HCT116 (cell line): ENCODE measurements around the gene TECPR1. TPM values are rescaled to one million over a fixed set of nuclear protein-coding genes. Genes with fewer than 3 reads are reported as not detected.

Experiments
- ATAC-seq: fragments of 200-7000 bp; cut with Tn5 transposase; 2 replicates; pipeline ENCODE4 v1.9.1; 2020; ENCODE audit warnings: mild to moderate bottlenecking, moderate library complexity
- BruUV-seq: library from RNA; stranded (reverse); fragments of 400-500 nt; replicated peaks from 2 replicates; lab custom pipeline; 2021; lab: Mats Ljungman, UMichigan
- CTCF ChIA-PET: fragments of 300-600 bp; sonication (Branson Sonifier 250); formaldehyde crosslinking; loops from one replicate; lab custom pipeline; 2021; ENCODE audit warnings: antibody characterized with exemption; lab: Charles Lee
- POLR2A ChIA-PET: fragments of 300-600, 350-600 bp; sonication (Branson Sonifier 250); formaldehyde crosslinking; loops from one replicate; lab custom pipeline; 2021; ENCODE audit warnings: antibody characterized with exemption; lab: Charles Lee
- RAD21 ChIA-PET, 2 experiments: fragments of 300-600 bp; sonication (Branson Sonifier 250); formaldehyde crosslinking; loops; one replicate each; lab custom pipeline; 2023; ENCODE audit warnings: low total read pairs in 2 of 2; ENCODE audit not compliant: uncharacterized antibody in 2 of 2, unreplicated experiment in 2 of 2, low non-redundant PET in 1 of 2; lab: Charles Lee
- DNase-seq: peaks from one replicate; pipeline ENCODE4 v3.0.0-alpha.2; 2010; ENCODE audit warnings: low read depth, low spot score
- H2AFZ ChIP-seq: fragments of 200-600 bp; shearing (Covaris generic), sonication (generic); 2 replicates; pipeline ENCODE4 v1.6.1; 2017; ENCODE audit warnings: low read depth, mixed run types, mixed read lengths, antibody characterized with exemption, low read length; ENCODE audit not compliant: poor library complexity, severe bottlenecking
- H3K27ac ChIP-seq: 2 replicates; pipeline ENCODE4 v1.5.1; 2012; ENCODE audit warnings: low read depth, low read length
- H3K27me3 ChIP-seq: fragments of 200-600 bp; sonication (generic); 2 replicates; pipeline ENCODE4 v1.6.1; 2016; ENCODE audit warnings: mixed run types, low read length, mixed read lengths; ENCODE audit not compliant: insufficient read depth
- H3K36me3 ChIP-seq, 2 experiments: fragments of 200-500 bp in 1 of 2; fragments of 200-600 bp in 1 of 2; sonication (Bioruptor generic) in 1 of 2; sonication (generic) in 1 of 2; 2 replicates each; pipeline versions ENCODE4 v1.5.1 to v1.6.1; 2014 to 2016; ENCODE audit warnings: low read length in 2 of 2, inconsistent platforms in 1 of 2, mixed read lengths in 1 of 2, mixed run types in 1 of 2; ENCODE audit not compliant: insufficient read depth in 2 of 2, control insufficient read depth in 1 of 2
- H3K4me1 ChIP-seq, 2 experiments: fragments of 200-600 bp in 1 of 2; sonication (generic) in 1 of 2; 2 replicates each; pipeline versions ENCODE4 v1.5.1 to v1.6.1; 2012 to 2017; ENCODE audit warnings: low read length in 2 of 2, inconsistent platforms in 1 of 2, mild to moderate bottlenecking in 1 of 2, mixed read lengths in 1 of 2, mixed run types in 1 of 2, moderate library complexity in 1 of 2; ENCODE audit not compliant: insufficient read depth in 2 of 2, control insufficient read depth in 1 of 2
- H3K4me2 ChIP-seq: fragments of 200-600 bp; sonication (generic); 2 replicates; pipeline ENCODE4 v1.6.1; 2017; ENCODE audit warnings: mixed run types, low read length, mixed read lengths
- H3K4me3 ChIP-seq, 2 experiments: fragments of 200-600 bp in 1 of 2; sonication (generic) in 1 of 2; replicated peaks in 1 of 2; 2 replicates each; pipeline ENCODE4 v1.5.1; 2011 to 2016; ENCODE audit warnings: low read length in 2 of 2, control low read depth in 1 of 2, low read depth in 1 of 2, mild to moderate bottlenecking in 1 of 2, mixed read lengths in 1 of 2, mixed run types in 1 of 2
- H3K79me2 ChIP-seq: fragments of 200-600 bp; sonication (generic); 2 replicates; pipeline ENCODE4 v1.6.1; 2017; ENCODE audit warnings: mild to moderate bottlenecking, mixed run types, low read length, moderate library complexity, mixed read lengths; ENCODE audit not compliant: insufficient read depth
- H3K9ac ChIP-seq: fragments of 200-600 bp; sonication (generic); 2 replicates; pipeline ENCODE4 v1.6.1; 2016; ENCODE audit warnings: low read length, mixed read lengths
- H3K9me2 ChIP-seq: fragments of 200-600 bp; sonication (generic), shearing (Covaris generic); 2 replicates; pipeline ENCODE4 v1.6.1; 2017; ENCODE audit warnings: mixed run types, mild to moderate bottlenecking, moderate library complexity; ENCODE audit not compliant: insufficient read depth
- H3K9me3 ChIP-seq, 2 experiments: fragments of 200-500 bp in 1 of 2; fragments of 200-600 bp in 1 of 2; sonication (Bioruptor generic) in 1 of 2; sonication (generic) in 1 of 2; 2 replicates each; pipeline ENCODE4 v1.6.1; 2014 to 2017; ENCODE audit warnings: low read length in 2 of 2, mixed read lengths in 2 of 2, inconsistent platforms in 1 of 2, low read depth in 1 of 2, mild to moderate bottlenecking in 1 of 2, mixed run types in 1 of 2, moderate library complexity in 1 of 2; ENCODE audit not compliant: control insufficient read depth in 1 of 2, insufficient read depth in 1 of 2
- H4K20me1 ChIP-seq: fragments of 200-600 bp; sonication (generic), shearing (Covaris generic); 2 replicates; pipeline ENCODE4 v1.6.1; 2017; ENCODE audit warnings: mixed run types, mild to moderate bottlenecking, moderate library complexity; ENCODE audit not compliant: insufficient read depth
- CBX3 ChIP-seq: IDR thresholded peaks from 2 replicates; pipeline ENCODE4 v1.6.1; 2012; ENCODE audit warnings: low read depth
- CEBPB ChIP-seq: IDR thresholded peaks from 2 replicates; pipeline ENCODE4 v1.6.1; 2012; ENCODE audit warnings: low read depth
- EGR1 ChIP-seq: IDR thresholded peaks from 2 replicates; pipeline ENCODE4 v1.6.1; 2012; ENCODE audit warnings: low read depth
- ELF1 ChIP-seq: IDR thresholded peaks from 2 replicates; pipeline ENCODE4 v1.6.1; 2012; ENCODE audit warnings: low read depth, borderline replicate concordance
- EZH2 ChIP-seq: fragments of 200-600 bp; sonication (generic); IDR thresholded peaks from 2 replicates; pipeline ENCODE4 v1.6.1; 2017; ENCODE audit warnings: antibody characterized with exemption, mixed run types
- EZH2phosphoT487 ChIP-seq: fragments of 200-600 bp; IDR thresholded peaks from 2 replicates; pipeline ENCODE4 v1.6.1; 2018; ENCODE audit warnings: antibody characterized with exemption, borderline replicate concordance
- FOSL1 ChIP-seq: IDR thresholded peaks from 2 replicates; pipeline ENCODE4 v1.6.1; 2012; ENCODE audit warnings: low read depth
- JUND ChIP-seq: IDR thresholded peaks from 2 replicates; pipeline ENCODE4 v1.6.1; 2012
- POLR2AphosphoS5 ChIP-seq: IDR thresholded peaks from 2 replicates; pipeline ENCODE4 v1.6.1; 2011; ENCODE audit warnings: mild to moderate bottlenecking, low read depth, low read length, moderate library complexity
- SP1 ChIP-seq: IDR thresholded peaks from 2 replicates; pipeline ENCODE4 v1.6.1; 2012; ENCODE audit warnings: low read depth
- TCF7L2 ChIP-seq: IDR thresholded peaks from 2 replicates; pipeline ENCODE4 v1.7.0; 2011; ENCODE audit warnings: borderline replicate concordance, inconsistent platforms; ENCODE audit not compliant: insufficient read depth, insufficient read length; ENCODE audit errors: extremely low read depth
- ZFX ChIP-seq: fragments of 450-650 bp; IDR thresholded peaks from 2 replicates; pipeline ENCODE4 v1.6.1; 2017
- intact Hi-C: fragments of 100-400 bp; cut with micrococcal nuclease; formaldehyde crosslinking; loops from 2 replicates; pipeline ENCODE4 v1.10.0; 2022
- total RNA-seq: library from RNA; stranded (reverse); gene quantifications from one replicate; pipeline ENCODE4 v1.2.1, GENCODE V29; 2021; ENCODE audit not compliant: unreplicated experiment
- TF ChIP-seq, protein P1 (sequence below): IDR thresholded peaks from 2 replicates; pipeline ENCODE4 v1.6.1; 2012
- TF ChIP-seq, protein P2 (sequence below): IDR thresholded peaks from 2 replicates; pipeline ENCODE4 v1.6.1; 2011; ENCODE audit warnings: mild to moderate bottlenecking, low read length, moderate library complexity; ENCODE audit not compliant: insufficient replicate concordance; ENCODE audit errors: extremely low read depth
- TF ChIP-seq, protein P3 (sequence below): IDR thresholded peaks from 2 replicates; pipeline ENCODE4 v1.6.1; 2012; ENCODE audit warnings: low read depth

The TECPR1 gene
- total RNA-seq, 1 experiment from 2014 or later: 19.9 TPM

DNA sequence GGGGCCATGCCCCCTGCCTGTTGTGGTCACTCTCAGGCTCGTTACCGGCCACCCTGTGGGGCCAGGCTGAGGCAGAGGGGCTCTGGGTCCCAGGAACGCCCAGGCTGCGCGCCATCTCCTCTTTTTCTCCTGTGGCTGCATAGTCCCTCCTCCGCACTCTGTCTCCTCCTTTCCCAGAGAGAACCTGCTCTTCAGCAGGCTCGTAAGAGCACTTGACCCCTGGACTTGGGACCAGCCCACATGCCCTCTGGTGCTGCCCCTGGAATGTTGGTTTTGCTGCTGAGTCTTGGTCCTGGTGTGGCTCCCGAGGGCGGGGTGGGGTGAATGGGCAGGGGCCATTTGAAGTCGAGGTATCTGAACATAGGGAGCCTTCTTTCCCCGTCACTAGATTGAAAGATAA is 47.4 kb downstream of the TECPR1 start:
- no peaks in the 10 kb centered on the region for H3K4me1 ChIP-seq
- H3K4me2 ChIP-seq: no peak overlapping the region
- CTCF ChIA-PET: interaction anchor here (0.8 kb wide), 1 partner anchor 183 kb away, joined by 3 read pairs; no protein-coding TSS in a partner anchor
- no peak overlapping the region for H2AFZ ChIP-seq
- no peaks in the 10 kb centered on the region for H3K27me3 ChIP-seq
- no peaks in the 10 kb centered on the region for H3K9me2 ChIP-seq
- no peak overlapping the region for H3K27ac ChIP-seq
- H3K9me3 ChIP-seq: no peaks in the 10 kb centered on the region
- ATAC-seq (no peak), DNase-seq (no peak)
- H3K36me3 ChIP-seq: peaks cover 0 to 2% of the 10 kb centered on the region in 2 experiments; a peak in 1 of 4 replicates
- TF ChIP-seq ELF1 (no peak), EZH2phosphoT487 (no peak), POLR2AphosphoS5 (no peak), EGR1 (no peak), SP1 (no peak), CEBPB (no peak), JUND (no peak), FOSL1 (no peak), EZH2 (no peak), TCF7L2 (no peak), CBX3 (no peak), ZFX (no peak)
- TF ChIP-seq, protein P1, sequence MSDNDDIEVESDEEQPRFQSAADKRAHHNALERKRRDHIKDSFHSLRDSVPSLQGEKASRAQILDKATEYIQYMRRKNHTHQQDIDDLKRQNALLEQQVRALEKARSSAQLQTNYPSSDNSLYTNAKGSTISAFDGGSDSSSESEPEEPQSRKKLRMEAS: no peak
- TF ChIP-seq, protein P2, sequence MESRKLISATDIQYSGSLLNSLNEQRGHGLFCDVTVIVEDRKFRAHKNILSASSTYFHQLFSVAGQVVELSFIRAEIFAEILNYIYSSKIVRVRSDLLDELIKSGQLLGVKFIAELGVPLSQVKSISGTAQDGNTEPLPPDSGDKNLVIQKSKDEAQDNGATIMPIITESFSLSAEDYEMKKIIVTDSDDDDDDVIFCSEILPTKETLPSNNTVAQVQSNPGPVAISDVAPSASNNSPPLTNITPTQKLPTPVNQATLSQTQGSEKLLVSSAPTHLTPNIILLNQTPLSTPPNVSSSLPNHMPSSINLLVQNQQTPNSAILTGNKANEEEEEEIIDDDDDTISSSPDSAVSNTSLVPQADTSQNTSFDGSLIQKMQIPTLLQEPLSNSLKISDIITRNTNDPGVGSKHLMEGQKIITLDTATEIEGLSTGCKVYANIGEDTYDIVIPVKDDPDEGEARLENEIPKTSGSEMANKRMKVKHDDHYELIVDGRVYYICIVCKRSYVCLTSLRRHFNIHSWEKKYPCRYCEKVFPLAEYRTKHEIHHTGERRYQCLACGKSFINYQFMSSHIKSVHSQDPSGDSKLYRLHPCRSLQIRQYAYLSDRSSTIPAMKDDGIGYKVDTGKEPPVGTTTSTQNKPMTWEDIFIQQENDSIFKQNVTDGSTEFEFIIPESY: no peak
- TF ChIP-seq, protein P3, sequence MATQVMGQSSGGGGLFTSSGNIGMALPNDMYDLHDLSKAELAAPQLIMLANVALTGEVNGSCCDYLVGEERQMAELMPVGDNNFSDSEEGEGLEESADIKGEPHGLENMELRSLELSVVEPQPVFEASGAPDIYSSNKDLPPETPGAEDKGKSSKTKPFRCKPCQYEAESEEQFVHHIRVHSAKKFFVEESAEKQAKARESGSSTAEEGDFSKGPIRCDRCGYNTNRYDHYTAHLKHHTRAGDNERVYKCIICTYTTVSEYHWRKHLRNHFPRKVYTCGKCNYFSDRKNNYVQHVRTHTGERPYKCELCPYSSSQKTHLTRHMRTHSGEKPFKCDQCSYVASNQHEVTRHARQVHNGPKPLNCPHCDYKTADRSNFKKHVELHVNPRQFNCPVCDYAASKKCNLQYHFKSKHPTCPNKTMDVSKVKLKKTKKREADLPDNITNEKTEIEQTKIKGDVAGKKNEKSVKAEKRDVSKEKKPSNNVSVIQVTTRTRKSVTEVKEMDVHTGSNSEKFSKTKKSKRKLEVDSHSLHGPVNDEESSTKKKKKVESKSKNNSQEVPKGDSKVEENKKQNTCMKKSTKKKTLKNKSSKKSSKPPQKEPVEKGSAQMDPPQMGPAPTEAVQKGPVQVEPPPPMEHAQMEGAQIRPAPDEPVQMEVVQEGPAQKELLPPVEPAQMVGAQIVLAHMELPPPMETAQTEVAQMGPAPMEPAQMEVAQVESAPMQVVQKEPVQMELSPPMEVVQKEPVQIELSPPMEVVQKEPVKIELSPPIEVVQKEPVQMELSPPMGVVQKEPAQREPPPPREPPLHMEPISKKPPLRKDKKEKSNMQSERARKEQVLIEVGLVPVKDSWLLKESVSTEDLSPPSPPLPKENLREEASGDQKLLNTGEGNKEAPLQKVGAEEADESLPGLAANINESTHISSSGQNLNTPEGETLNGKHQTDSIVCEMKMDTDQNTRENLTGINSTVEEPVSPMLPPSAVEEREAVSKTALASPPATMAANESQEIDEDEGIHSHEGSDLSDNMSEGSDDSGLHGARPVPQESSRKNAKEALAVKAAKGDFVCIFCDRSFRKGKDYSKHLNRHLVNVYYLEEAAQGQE: no peak
- TF ChIP-seq, all 23 proteins: peak for 0
- no peak overlapping the region for H3K9ac ChIP-seq
- intact Hi-C loops: no loop called here
- H3K4me3 ChIP-seq: no peak overlapping the region
- no TSS peak for BruUV-seq
- POLR2A ChIA-PET: no interaction called here
- H4K20me1 ChIP-seq: no peaks in the 10 kb centered on the region
- RAD21 ChIA-PET: no interaction called here
- 0 out of 2 replicates have a peak, but pooled peaks cover 3% of the 10 kb centered on the region for H3K79me2 ChIP-seq
